Natural killer cell (primary cell): ENCODE measurements around the gene IL1RAP. TPM values are rescaled to one million over a fixed set of nuclear protein-coding genes. Genes with fewer than 3 reads are reported as not detected.

Experiments
- ATAC-seq, 3 donors: fragments of 150-1000 bp in 2 of 3; fragments of 200-7000 bp in 1 of 3; cut with Tn5 transposase; 1 replicate in 1 of 3; 2 replicates in 2 of 3; pipeline ENCODE4 v1.10.0; 2021; ENCODE audit warnings: mild to moderate bottlenecking in 2 of 3, moderate library complexity in 2 of 3
- DNase-seq, 2 donors: peaks; one replicate each; pipeline versions ENCODE4 v3.0.0 to v3.0.0-alpha.2; 2013 to 2021; ENCODE audit warnings: mixed read lengths in 1 of 2
- H3K27ac ChIP-seq: one replicate; pipeline ENCODE4 v1.5.1; 2013; ENCODE audit warnings: mild to moderate bottlenecking, low read length
- H3K27me3 ChIP-seq: one replicate; pipeline ENCODE4 v1.6.1; 2013; ENCODE audit warnings: low read length; ENCODE audit not compliant: control insufficient read depth, insufficient read depth
- H3K36me3 ChIP-seq: one replicate; pipeline ENCODE4 v1.6.1; 2013; ENCODE audit warnings: low read length; ENCODE audit not compliant: control insufficient read depth, insufficient read depth
- H3K4me1 ChIP-seq: one replicate; pipeline ENCODE4 v1.6.1; 2013; ENCODE audit warnings: low read length; ENCODE audit not compliant: control insufficient read depth, insufficient read depth
- H3K4me3 ChIP-seq: one replicate; pipeline ENCODE4 v1.5.1; 2013; ENCODE audit warnings: low read length
- H3K9me3 ChIP-seq: one replicate; pipeline ENCODE4 v1.6.1; 2013; ENCODE audit warnings: low read length; ENCODE audit not compliant: control insufficient read depth, insufficient read depth
- H3K27ac Mint-ChIP-seq, 2 donors: one replicate each; pipeline ENCODE4 v1.8.0; 2022; ENCODE audit warnings: mild to moderate bottlenecking in 2 of 2, mixed read lengths in 2 of 2, moderate library complexity in 1 of 2
- H3K27me3 Mint-ChIP-seq, 2 donors: one replicate each; pipeline ENCODE4 v1.8.0; 2022; ENCODE audit warnings: low read depth in 2 of 2, mixed read lengths in 2 of 2
- H3K36me3 Mint-ChIP-seq: one replicate; pipeline ENCODE4 v1.8.0; 2022; ENCODE audit warnings: mixed read lengths
- H3K4me1 Mint-ChIP-seq, 2 donors: one replicate each; pipeline ENCODE4 v1.8.0; 2022; ENCODE audit warnings: mixed read lengths in 2 of 2
- H3K4me3 Mint-ChIP-seq: one replicate; pipeline ENCODE4 v1.8.0; 2022; ENCODE audit warnings: mild to moderate bottlenecking, moderate library complexity, mixed read lengths
- H3K9me3 Mint-ChIP-seq, 2 donors: one replicate each; pipeline ENCODE4 v1.8.0; 2022; ENCODE audit warnings: mixed read lengths in 2 of 2
- WGBS: methylation state at CpG from one replicate; pipeline ENCODE4 v1.1.7; 2013; ENCODE audit warnings: missing lambda C conversion rate; ENCODE audit not compliant: insufficient coverage; 5-methylcytosine and 5-hydroxymethylcytosine counted together
- intact Hi-C: fragments of 100-400 bp; cut with micrococcal nuclease; formaldehyde crosslinking; loops from one replicate; pipeline ENCODE4 v1.14.2; 2022
- total RNA-seq, 4 donors: library from RNA; stranded (reverse); fragments of 120-200 nt in 1 of 4; gene quantifications; one replicate each; pipeline versions ENCODE4 v1.2.3 to v1.2.4, GENCODE V29; 2013 to 2022
- TF ChIP-seq, protein P1 (sequence below): fragments of 200-600 bp; IDR thresholded peaks from one replicate; pipeline ENCODE4 v1.8.0; 2022; ENCODE audit warnings: antibody characterized with exemption

IL1RAP gene
- total RNA-seq, 3 donors from 2014 or later (not counting 1 experiment from before 2014, with no cell fraction given) = 11.4 to 19.8 (median 15.1) TPM

DNA sequence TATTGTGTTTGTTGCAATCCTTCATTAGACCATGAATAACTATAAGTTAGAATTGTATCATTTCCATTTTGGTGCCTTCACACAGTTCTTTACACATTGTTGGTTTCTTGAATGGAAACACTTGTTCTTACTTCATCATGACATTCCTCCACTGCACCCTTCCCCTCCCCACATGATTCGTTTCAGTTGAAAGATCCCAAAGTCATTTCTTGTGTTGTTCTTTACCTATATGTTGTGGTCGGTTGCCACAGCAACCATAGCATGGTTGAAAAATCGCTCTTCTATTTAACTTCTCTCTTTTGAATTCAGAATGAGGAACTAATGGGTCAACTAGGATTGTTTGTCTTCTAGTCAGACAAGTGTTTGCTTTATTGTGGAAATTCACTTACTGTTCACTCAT is 103.3 kb downstream of the IL1RAP start:
- peak in 2 of 3 donors; percentile 28 to 75 for ATAC-seq
- Mint-ChIP-seq H3K9me3 (no peaks in the 10 kb centered on the region), H3K4me1 (peaks cover 0 to 10% of the 10 kb centered on the region in 2 donors), H3K36me3 (no peaks in the 10 kb centered on the region), H3K4me3 (no peak overlapping the region), H3K27ac (no peak overlapping the region), H3K27me3 (no peaks in the 10 kb centered on the region)
- Histone ChIP-seq H3K36me3 (no peaks in the 10 kb centered on the region), H3K9me3 (no peaks in the 10 kb centered on the region), H3K4me1 (peaks cover 2% of the 10 kb centered on the region), H3K27me3 (no peaks in the 10 kb centered on the region), H3K27ac (peak overlapping the region; percentile 30), H3K4me3 (no peak overlapping the region)
- DNase-seq = peak in 1 of 2 donors; percentile 28
- intact Hi-C loops = no loop called here
- TF ChIP-seq, protein P1, sequence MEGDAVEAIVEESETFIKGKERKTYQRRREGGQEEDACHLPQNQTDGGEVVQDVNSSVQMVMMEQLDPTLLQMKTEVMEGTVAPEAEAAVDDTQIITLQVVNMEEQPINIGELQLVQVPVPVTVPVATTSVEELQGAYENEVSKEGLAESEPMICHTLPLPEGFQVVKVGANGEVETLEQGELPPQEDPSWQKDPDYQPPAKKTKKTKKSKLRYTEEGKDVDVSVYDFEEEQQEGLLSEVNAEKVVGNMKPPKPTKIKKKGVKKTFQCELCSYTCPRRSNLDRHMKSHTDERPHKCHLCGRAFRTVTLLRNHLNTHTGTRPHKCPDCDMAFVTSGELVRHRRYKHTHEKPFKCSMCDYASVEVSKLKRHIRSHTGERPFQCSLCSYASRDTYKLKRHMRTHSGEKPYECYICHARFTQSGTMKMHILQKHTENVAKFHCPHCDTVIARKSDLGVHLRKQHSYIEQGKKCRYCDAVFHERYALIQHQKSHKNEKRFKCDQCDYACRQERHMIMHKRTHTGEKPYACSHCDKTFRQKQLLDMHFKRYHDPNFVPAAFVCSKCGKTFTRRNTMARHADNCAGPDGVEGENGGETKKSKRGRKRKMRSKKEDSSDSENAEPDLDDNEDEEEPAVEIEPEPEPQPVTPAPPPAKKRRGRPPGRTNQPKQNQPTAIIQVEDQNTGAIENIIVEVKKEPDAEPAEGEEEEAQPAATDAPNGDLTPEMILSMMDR = no peak
- 0% methylated on average over 1 of the region's 3 CpGs for WGBS

- Mint-ChIP-seq H3K4me3 (no peak overlapping the region), H3K4me1 (peaks cover 0 to 10% of the 10 kb centered on the region in 2 donors), H3K9me3 (no peaks in the 10 kb centered on the region), H3K27me3 (no peaks in the 10 kb centered on the region), H3K36me3 (peaks cover 4% of the 10 kb centered on the region), H3K27ac (no peak overlapping the region)
- no peak for DNase-seq
- Histone ChIP-seq H3K27me3 (no peaks in the 10 kb centered on the region), H3K4me3 (no peak overlapping the region), H3K4me1 (peaks cover 2% of the 10 kb centered on the region), H3K36me3 (no peaks in the 10 kb centered on the region), H3K27ac (no peak overlapping the region), H3K9me3 (no peaks in the 10 kb centered on the region)
- ATAC-seq = no peak
- intact Hi-C loops = no loop called here
- TF ChIP-seq, protein P1 = no peak
- WGBS = 51% methylated on average over 6 of the region's 8 CpGs
These were observed 104.6 kb downstream of the IL1RAP start for GRCh38 chr3:190618330-190619030.

DNA sequence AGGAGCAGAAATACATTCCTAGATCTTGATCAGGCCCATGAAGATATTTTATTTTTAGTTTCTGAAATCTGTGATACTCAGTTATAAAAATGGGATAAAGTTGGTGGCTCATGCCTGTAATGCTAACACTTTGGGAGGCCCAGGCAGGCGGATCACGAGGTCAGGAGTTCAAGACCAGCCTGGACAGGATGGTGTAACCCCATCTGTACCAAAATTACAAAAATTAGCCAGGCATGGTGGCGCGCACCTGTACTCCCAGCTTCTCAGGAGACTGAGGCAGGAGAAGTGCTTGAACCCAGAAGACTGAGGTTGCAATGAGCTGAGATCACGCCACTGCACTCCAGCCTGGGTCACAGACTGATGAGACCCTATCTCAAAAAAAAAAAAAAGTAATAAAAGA is 105.5 kb downstream of the IL1RAP start:
- no peak for ATAC-seq
- H3K4me1 Mint-ChIP-seq = peaks cover 0 to 10% of the 10 kb centered on the region in 2 donors
- Histone ChIP-seq H3K36me3 (no peaks in the 10 kb centered on the region), H3K9me3 (no peaks in the 10 kb centered on the region), H3K4me3 (no peak overlapping the region), H3K27me3 (no peaks in the 10 kb centered on the region), H3K27ac (no peak overlapping the region), H3K4me1 (peaks cover 2% of the 10 kb centered on the region)
- no peak for DNase-seq
- no peak overlapping the region for H3K27ac Mint-ChIP-seq
- TF ChIP-seq, protein P1 = no peak
- no peak overlapping the region for H3K4me3 Mint-ChIP-seq
- H3K9me3 Mint-ChIP-seq = no peaks in the 10 kb centered on the region
- H3K36me3 Mint-ChIP-seq = peaks cover 12% of the 10 kb centered on the region
- no peaks in the 10 kb centered on the region for H3K27me3 Mint-ChIP-seq
- 94% methylated on average over 4 of the region's 5 CpGs for WGBS
- intact Hi-C loops = no loop called here

DNA sequence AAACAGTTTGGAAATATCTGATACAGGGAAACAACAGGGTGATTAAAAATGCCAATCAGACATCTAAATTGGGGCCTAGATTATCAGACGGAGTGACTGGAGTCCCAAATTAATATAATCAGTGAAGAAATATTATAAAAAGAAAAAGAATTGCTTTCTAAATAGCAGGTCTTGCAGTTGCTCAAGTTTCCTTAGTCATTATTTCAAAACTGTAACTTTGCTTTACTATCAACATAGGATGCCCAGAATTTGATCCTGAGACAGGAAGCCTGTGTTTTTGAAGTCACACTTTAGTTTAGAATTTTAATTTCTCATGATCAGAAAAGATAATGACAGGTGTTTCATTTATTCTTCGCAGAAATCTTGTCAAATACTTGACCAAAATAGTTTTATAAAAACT is 105.9 kb downstream of the IL1RAP start:
- TF ChIP-seq, protein P1 = no peak
- Histone ChIP-seq H3K4me3 (no peak overlapping the region), H3K36me3 (no peaks in the 10 kb centered on the region), H3K27me3 (no peaks in the 10 kb centered on the region), H3K27ac (no peak overlapping the region), H3K9me3 (no peaks in the 10 kb centered on the region), H3K4me1 (peaks cover 2% of the 10 kb centered on the region)
- peaks cover 0 to 10% of the 10 kb centered on the region in 2 donors for H3K4me1 Mint-ChIP-seq
- no peak overlapping the region for H3K4me3 Mint-ChIP-seq
- DNase-seq (no peak), ATAC-seq (no peak)
- H3K9me3 Mint-ChIP-seq = no peaks in the 10 kb centered on the region
- peaks cover 15% of the 10 kb centered on the region for H3K36me3 Mint-ChIP-seq
- intact Hi-C loops = no loop called here
- no peak overlapping the region for H3K27ac Mint-ChIP-seq
- H3K27me3 Mint-ChIP-seq = no peaks in the 10 kb centered on the region
- WGBS = 100% methylated on average over 1 of the region's 2 CpGs
